Superior temporal gyrus (tissue), 1 donor: ENCODE results near the gene AIDA.
"Not testable (repeated sequence)": the region's sequence is repeated elsewhere in the genome, so short reads cannot be mapped to it uniquely, and the experiment has no call there.

Experiments used
- DNase-seq: peaks from one replicate; pipeline ENCODE4 v3.0.0-alpha.2; 2016; ENCODE audit errors: extremely low spot score

AIDA gene, protein sequence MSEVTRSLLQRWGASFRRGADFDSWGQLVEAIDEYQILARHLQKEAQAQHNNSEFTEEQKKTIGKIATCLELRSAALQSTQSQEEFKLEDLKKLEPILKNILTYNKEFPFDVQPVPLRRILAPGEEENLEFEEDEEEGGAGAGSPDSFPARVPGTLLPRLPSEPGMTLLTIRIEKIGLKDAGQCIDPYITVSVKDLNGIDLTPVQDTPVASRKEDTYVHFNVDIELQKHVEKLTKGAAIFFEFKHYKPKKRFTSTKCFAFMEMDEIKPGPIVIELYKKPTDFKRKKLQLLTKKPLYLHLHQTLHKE

DNA sequence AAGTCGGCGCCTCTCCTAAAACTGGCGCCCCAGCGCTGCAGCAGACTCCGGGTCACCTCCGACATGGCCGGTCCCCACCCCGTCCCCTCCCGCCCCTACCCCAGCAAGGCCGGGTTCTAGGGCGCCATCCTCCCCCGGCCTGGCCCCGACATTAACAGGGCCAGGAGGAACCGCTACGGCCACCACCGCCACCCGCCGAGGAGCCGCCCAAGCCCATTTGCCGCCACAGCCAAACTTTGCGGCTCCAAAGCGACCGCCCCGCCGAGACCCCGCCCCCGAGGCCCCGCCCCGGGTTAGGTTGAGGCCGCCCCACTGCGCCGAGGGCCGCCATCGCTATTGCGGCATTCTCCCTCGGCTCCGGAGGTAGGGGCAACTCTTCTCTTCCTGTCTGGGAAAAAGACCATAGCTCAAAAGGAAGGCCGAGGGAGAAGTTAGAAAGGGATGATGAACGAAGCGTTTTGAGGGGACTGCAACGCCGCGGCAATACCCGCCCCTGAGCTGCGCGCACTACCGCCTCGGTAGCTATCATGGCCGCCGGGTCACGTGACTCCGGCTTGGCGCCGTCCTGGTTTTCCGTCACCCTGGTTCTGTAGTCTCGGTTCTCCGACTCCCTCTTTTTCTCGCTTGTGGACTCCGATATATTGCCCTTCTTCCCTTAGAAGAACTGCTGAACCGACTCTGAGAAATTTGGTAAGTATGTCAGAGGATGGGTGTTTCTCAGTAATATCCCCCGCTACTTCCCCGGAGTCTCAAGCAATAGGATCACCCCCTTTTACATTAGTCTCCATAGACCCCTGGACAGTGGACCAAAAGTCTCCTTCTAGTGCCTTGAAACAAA, at the start of gene AIDA, which contains the start of gene BROX:
AIDA (minus strand) TSS at position 239 of the 838 bp plus-strand sequence; CDS start at position 65, 174 bp downstream.
BROX (plus strand) TSS at position 312 of the 838 bp plus-strand sequence. CDS start 3,136 bp downstream, outside the sequence.
- DNase-seq, result peak; percentile 95

DNA sequence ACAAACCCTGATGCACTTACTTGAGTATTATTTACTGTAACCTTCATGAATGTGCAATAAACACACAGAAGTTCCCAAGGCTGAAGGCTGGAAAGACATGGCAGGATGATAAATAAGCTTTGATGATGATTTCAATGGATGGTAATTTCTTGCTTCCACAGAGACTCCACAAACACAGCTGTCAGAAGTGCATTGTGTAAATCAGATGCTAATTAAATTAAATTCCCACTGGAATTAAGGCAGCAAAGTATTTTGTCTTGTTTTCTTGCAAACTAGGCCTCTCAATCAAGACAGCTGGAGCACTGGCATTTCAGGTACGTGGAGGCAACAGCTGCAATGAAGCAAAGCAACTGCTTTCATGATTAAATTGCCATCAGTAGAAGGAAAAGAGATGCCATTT, 48.8 kb upstream of the AIDA start:
- DNase-seq, result no peak

DNA sequence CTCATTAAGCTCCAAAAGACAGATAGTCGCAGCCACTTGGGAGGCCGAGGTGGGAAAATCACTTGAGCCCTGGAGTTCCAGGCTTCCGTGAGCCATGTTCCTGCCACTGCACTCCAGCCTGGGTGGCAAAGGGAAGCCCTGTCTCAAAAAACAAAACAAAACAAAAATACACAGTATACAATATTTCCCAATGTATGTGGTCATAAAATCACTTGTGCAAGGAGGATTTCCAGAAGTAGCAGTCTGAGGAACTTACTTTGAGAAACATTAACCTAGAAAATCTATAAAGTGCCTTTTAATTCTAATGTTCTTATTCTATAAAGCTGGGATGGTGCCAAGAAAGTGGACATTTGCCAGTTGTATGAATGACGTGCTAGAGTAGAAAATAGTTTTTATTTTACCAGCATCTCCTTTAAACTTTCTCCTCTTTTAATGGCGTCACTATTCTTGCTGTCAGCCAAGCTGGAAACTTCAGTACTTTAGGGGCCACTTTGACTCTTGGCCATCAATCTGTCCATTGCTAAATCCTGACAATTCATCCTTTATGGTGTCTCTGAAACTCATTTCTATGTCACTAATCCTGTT, 47.3 kb upstream of the AIDA start:
- DNase-seq, result no peak

DNA sequence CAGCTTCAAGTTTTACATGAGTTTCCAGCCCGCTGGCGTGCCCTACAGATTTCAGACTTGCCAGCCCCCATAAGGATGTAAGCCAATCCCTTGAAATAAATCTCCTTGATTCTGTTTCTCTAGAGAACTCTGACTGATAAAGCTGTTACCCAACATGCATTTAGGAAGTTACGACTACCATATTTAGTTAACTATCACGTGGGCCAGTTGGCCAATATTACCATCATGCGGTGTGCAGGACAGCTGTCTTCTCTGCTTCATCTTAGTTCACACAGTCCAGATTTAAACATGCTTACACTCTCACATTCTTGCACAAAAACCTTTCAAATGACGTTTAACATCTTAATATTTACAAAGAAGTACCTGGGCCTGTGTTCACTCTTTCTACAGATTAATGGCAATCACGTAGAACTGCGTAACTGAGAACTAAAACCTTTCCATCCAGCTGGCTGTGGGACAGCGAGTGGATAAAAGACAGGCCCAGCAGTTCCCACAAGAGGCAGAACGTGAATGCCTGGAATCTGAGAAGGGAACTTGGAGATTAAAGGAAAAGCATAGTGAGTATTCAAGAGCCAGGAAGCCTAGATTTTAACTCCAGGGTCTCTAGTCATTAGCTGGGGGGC, 45.5 kb upstream of the AIDA start:
- DNase-seq, result no peak

DNA sequence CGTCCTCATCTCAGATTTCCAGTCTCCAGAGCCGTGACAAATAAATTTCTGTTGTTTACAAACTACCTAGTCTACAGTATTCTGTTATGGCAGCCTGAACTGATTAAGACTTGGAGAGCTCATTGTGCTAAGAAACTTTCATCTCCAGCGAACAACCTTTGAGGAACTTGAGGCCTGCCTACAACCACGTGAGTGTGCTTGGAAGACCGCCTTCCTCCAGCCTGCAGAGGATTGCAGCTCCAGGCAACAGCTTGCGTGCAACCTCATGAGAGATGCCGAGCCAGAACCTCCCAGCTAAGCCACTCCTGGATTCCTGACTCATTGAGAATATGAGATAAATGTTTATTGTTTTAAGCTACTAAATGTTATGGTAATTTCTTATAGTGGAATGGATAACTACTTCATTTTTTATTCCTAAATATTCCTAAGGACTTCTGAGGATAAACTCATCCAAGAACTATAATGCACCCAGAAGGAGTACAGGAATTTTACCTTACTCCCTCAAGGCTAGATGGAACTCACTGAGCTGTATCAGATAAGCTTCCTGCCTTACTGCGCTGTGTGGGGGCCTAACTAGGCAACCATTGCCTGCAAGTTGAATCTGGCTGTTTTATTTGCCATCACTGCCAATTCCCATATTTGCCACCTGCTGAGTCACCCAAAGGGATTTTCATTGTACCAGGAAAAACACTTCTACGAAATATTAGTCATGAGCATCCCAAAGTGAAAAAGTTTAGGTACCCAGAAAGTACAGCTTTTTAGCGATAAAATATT, 42.3 kb upstream of the AIDA start:
- DNase-seq, result no peak

DNA sequence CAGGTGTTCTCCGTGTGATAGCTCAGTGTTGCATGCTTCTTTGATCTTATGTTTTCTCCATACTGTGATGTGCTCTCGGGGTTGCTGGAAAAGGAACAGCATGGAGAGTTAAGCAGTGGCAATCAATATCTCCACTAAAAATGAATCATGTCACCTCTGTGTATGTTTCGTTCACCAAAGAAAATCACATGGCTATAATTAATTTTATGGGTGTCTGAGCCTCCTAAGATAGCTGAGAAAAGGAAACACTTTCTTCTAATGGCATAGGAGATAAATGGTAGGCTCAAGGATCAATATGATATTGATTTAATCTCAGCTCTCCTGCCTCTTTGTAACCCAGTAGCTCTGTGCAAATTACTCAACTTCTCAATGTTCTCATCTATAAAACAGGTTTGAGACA, 39.0 kb upstream of the AIDA start:
- DNase-seq, result no peak

DNA sequence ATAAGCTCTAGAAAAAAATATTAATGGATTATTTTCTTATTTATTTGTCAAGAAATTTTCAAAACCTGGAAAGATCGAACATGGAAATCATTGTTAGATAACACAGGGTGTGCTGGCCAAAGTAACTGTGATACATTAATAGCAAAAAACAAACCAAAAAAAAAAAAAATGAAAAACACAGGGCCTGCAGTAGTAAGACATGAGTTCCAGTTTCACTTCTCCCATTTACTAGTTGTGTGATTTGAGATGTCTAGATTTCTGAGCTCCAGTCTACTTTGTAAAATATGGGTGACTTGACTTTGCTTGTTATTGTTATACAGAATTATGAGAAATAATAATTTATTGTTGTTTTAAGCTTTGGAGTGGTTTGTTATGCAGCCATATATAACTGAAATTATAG, 38.4 kb upstream of the AIDA start:
- no peak for DNase-seq

DNA sequence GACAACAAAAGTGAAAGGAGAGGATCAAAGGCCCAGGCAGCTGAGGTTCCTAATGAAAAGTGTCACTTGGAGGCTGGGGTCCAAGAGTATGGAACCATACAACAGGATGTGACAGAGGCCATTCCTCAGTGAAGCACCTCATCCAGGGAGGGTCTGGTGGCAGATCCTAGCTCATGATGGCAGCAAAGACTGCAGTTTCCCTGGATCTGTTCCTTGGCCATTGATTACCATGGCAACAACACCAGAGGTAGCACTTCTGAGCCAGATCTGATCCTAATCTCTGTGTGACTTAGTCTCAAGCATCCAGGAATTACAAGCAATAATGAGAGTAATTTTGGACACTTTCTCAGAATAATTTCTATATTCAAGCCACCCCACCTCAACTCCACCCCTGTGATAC, 37.6 kb upstream of the AIDA start:
- no peak for DNase-seq

DNA sequence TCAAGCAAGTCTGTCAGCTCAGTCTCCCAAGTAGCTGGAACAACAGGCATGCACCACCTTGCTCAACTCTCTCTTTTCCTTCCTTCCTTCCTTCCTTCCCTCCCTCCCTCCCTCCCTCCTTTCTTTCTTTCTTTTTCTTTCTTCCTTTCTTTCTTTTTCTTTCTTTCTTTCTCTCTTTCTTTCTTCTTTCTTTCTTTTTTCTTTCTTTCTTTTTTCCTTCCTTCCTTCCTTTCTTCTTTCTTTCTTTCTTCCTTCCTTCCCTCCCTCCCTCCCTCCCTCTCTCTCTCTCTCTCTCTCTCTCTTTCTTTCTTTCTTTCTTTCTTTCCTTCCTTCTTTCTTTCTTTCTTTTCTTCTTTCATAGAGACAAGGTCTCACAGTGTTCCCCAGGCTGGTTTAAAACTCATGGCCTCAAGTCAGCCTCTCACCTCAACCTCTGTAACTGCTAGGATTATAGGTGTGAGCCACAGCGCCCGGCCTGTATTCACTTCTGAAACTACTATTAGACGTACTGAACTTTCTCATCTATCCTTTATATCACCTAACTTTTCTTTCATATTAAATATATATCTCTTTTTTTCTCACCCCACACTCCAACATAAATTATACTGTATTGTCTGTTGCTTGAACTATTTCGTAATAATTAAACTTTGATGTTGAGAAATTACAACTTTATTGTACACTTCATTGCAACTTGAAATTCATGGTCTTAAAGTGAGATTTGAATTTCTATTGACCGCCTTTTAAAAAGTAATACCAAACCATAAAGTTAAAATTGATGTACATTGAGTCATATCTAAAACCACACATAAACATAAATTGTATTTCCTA, 29.6 kb upstream of the AIDA start:
- not testable (repeated sequence) for DNase-seq

DNA sequence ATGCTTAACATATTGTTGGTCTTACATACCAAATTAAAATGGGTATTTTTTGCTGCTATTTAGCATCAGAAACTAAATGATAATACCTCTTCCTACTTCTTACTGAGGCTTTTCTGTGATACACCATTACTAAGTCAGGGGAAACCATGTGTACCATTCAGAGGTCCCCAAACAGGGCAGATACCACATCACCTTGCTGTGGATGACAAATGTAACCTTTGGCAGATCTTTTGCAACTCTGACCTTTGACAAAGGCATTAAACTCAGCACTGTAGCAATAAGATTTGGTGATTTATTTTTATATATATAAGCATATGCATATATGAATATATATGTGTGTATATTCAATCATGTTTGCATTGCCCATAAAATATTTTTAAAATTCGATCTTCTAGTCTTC, 27.6 kb upstream of the AIDA start:
- DNase-seq, result no peak

DNA sequence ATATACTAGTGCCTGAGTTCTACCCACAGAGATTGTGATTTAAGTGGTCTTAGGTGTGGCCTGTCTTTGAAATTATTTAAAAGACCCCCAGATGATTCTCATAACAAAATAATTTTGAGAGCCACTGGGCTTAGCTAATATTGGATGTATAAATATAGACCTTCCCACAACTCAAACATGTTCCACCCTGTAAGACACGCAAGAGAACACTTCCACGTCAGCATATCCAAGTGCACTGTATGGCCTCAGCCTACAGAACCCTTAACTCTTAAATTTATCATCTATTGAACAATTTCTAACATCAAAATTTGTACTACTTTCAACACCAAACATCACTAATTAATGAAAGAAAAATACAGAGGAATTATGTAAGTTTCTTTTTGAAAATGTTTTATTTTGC, 27.2 kb upstream of the AIDA start:
- DNase-seq, result no peak

DNA sequence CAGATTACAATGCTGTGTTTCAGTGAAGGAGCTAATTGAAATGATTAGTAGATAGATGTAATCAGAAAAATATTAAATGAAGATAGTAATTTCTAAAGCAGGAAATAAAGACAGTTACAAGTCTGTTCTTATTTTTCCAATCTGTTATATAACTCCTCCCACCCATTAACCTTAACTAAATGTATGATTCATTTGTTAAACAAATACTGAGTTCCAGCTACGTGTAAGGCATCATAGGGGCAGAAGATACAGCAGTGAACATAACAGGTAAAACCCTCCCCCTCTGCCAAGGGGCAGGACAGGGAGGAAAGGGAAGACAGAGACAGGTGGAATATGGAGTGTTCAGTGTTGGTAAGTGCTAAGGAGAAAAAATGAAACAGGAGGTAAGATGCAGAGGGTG, 24.7 kb upstream of the AIDA start, which contains the start of gene FAM177B:
FAM177B (plus strand) TSS at position 231 of the 400 bp plus-strand sequence. CDS start 9,344 bp downstream, outside the sequence.
- DNase-seq, result no peak

DNA sequence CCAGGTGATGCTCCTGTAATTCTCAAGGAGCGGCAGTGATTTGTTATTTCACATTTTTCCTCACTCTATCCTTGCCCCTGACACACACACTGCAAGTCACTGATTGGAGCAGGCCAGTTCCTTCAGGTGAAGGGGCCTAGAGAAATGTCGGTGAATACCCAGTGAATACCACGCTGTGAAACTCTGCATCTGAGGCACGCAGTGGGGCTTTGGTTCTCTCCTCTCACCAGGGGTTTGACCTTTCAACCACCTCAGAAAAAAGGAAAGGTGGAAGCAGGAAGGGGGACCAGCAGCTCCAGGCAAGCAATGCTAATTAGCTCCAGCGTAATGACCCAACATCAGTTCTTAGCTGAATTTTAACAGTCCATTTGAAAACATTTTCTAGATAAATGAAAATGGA, 24.2 kb upstream of the AIDA start:
- DNase-seq, result no peak

DNA sequence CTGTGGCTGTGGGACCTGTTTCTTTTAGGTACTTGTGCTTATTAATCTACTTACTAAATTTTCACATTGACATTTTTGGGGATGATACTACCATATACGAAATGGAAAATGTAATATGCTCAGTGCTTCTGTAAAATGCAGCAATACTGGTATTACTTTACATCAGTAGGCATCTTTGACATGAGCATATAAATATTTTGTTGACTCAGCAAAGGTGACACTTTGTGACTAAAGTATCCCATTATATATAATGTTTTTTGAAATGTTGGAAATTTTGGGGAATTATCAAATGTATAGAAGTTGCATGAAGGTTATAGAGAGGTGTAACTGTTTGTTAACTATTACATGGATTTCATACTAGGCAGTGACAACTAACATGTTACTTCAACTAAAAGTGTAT, 22.4 kb upstream of the AIDA start:
- DNase-seq, result no peak

DNA sequence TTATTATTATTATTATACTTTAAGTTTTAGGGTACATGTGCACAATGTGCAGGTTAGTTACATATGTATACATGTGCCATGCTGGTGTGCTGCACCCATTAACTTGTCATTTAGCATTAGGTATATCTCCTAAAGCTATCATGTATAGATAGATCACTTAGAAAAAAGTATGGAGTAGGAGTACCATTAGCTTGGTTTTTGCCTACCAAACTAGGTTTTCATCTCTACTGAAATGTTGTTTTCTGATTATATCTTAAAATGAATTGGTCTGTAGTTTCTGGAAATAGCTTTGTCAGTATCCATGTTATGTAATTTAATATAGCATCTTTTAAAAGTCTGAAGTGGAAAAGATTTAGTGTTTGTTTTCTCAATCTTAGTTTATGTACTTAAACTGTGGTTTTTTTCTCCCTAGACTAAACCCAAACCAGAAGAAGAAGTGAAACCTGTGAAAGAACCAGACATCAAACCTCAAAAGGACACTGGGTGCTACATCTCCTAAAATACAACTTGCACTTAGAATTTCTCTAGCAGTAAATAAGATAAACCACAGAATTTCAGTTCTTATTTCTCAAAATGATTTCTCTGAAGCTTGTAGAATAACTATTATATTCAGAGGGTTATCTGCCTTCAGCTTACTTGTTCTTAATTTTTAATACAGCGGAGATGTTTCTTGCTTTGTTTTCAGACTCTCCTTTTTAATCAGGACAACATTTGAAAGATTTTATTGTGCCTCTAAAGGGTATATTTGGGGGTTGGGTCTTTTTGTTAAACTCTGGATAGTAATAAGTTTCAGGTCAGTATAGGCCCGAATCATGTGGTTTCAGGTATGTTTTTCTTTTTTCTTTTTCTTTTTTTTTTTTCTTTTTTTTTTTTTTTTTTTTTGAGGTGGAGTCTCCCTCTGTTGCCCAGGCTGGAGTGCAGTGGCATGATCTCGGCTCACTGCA, 20.2 kb upstream of the AIDA start:
- DNase-seq, result no peak

DNA sequence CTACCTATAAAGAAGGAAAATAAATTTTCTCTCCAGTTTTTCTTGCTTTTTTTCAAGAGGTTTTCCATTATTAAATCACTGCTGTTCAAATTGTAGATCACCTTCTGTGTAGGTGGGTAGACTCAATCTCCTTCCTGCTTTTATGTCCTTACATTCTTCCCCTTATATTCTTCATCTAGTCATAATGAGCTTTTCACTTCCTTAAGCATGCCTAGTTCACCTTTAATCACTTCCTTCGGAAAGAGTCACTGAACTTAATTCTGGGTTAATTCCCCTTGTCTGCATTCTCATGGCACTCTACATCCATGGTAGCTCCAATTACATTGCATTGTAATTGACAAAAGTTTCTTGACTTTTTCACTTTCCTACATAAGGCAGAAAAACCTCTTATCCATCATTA, 18.6 kb upstream of the AIDA start:
- no peak for DNase-seq

DNA sequence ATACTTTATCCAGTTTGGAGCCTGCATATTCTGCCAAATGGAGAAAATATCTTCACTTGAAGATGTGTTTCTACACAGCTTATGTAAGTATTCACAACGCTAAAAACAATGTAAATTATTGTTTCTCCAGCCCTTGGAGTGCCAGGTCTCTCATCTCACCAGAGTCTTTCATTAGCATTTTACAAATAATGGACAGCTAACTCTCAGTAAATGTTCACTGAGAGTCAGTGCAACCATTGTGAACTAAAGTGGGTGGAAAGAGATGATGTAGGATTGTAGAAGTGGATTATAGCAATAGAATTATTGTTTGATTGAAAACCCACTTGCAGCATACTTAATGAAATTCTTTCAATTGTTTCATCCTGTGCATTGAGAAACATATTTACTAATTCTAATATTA, 16.5 kb upstream of the AIDA start:
- peak; percentile 79 for DNase-seq

DNA sequence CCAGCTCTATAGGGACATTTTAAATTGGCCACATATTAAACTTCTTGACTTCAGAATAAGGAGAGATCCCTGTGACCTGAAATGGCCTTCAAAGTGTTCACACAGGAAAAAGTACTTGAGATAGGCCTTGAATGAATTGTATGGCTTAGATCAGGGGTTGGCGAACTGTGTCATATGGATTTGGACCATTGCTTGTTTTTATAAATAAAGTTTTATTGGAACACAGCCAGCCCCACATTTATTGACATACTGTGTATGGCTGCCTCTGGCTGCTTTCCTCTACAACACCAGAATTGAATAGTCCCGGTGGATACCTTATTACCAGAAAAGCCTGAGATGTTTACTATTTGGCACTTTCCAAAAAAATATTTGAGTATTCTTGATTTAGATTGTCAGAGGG, 4.1 kb upstream of the AIDA start:
- no peak for DNase-seq
